Loucy (cell line): Measurements from ENCODE around the gene LRIG1.

ENCODE experiments used
- H2AFZ ChIP-seq: fragments of 200-600 bp; sonication (generic); 2 replicates; pipeline ENCODE4 v1.6.0; 2016; ENCODE audit warnings: antibody characterized with exemption, mild to moderate bottlenecking, low read length, moderate library complexity
- H3F3A ChIP-seq: fragments of 200-600 bp; 2 replicates; pipeline ENCODE4 v1.6.0; 2016; ENCODE audit warnings: antibody characterized with exemption, low read depth, mild to moderate bottlenecking
- H3K27me3 ChIP-seq: fragments of 200-600 bp; sonication (generic); 2 replicates; pipeline ENCODE4 v1.6.1; 2014; ENCODE audit warnings: low read length, mild to moderate bottlenecking; ENCODE audit not compliant: insufficient read depth, poor library complexity, severe bottlenecking
- H3K36me3 ChIP-seq: fragments of 200-600 bp; sonication (generic); 2 replicates; pipeline ENCODE4 v1.6.1; 2016; ENCODE audit warnings: low read length; ENCODE audit not compliant: insufficient read depth
- H3K4me1 ChIP-seq: fragments of 200-600 bp; sonication (generic); 2 replicates; pipeline ENCODE4 v1.5.1; 2014; ENCODE audit warnings: low read length, mild to moderate bottlenecking; ENCODE audit not compliant: insufficient read depth, poor library complexity, severe bottlenecking
- H3K4me2 ChIP-seq: fragments of 200-600 bp; sonication (generic); 2 replicates; pipeline ENCODE4 v1.6.0; 2014; ENCODE audit warnings: antibody characterized with exemption, low read length, low read depth, mild to moderate bottlenecking; ENCODE audit not compliant: poor library complexity, severe bottlenecking
- H3K4me3 ChIP-seq: fragments of 200-600 bp; sonication (generic); 2 replicates; pipeline ENCODE4 v1.5.1; 2014; ENCODE audit warnings: low read length, mild to moderate bottlenecking, mixed read lengths; ENCODE audit not compliant: poor library complexity, severe bottlenecking
- H3K79me2 ChIP-seq: fragments of 200-600 bp; sonication (generic); 2 replicates; pipeline ENCODE4 v1.6.1; 2014; ENCODE audit warnings: low read length; ENCODE audit not compliant: insufficient read depth
- H3K9ac ChIP-seq: fragments of 200-600 bp; sonication (generic); 2 replicates; pipeline ENCODE4 v1.6.0; 2014; ENCODE audit warnings: mild to moderate bottlenecking, low read depth, low read length, moderate library complexity; ENCODE audit not compliant: poor library complexity, severe bottlenecking
- H3K9me2 ChIP-seq: fragments of 200-600 bp; sonication (generic); replicated peaks from 2 replicates; pipeline ENCODE4 v1.6.1; 2016; ENCODE audit warnings: low read depth, low read length, mixed read lengths
- H3K9me3 ChIP-seq: fragments of 200-600 bp; sonication (generic); 2 replicates; pipeline ENCODE4 v1.6.1; 2014; ENCODE audit warnings: mild to moderate bottlenecking, antibody characterized with exemption, low read length, low read depth; ENCODE audit not compliant: insufficient read depth
- H4K20me1 ChIP-seq: fragments of 200-600 bp; sonication (generic); 2 replicates; pipeline ENCODE4 v1.6.0; 2014; ENCODE audit warnings: antibody characterized with exemption, low read length, mild to moderate bottlenecking; ENCODE audit not compliant: insufficient read depth, poor library complexity, severe bottlenecking
- CTCF ChIP-seq: fragments of 200-600 bp; sonication (generic); conservative IDR thresholded peaks from 2 replicates; pipeline ENCODE4 v1.5.1; 2014; ENCODE audit warnings: mild to moderate bottlenecking, antibody characterized with exemption, low read length
- EZH2phosphoT487 ChIP-seq: fragments of 200-600 bp; IDR thresholded peaks from 2 replicates; pipeline ENCODE4 v1.6.1; 2018; ENCODE audit warnings: antibody characterized with exemption, mild to moderate bottlenecking, moderate library complexity, borderline replicate concordance

The LRIG1 gene

GRCh38 chr3:66401157-66401550, 99.7 kb downstream of the LRIG1 start:
- Histone ChIP-seq H3K4me1 (peaks cover 18% of the 10 kb centered on the region), H3K36me3 (peaks cover 83% of the 10 kb centered on the region; the same call in 1 of the 2 replicates), H2AFZ (no peak overlapping the region), H4K20me1 (no peaks in the 10 kb centered on the region), H3F3A (no peaks in the 10 kb centered on the region), H3K9me2 (no peaks in the 10 kb centered on the region), H3K9ac (peak overlapping the region; percentile 42), H3K4me3 (no peak overlapping the region), H3K4me2 (peak overlapping the region; percentile 18), H3K27me3 (no peaks in the 10 kb centered on the region), H3K9me3 (no peaks in the 10 kb centered on the region), H3K79me2 (peaks cover 11% of the 10 kb centered on the region; the same call in 1 of the 2 replicates)
- TF ChIP-seq CTCF (no peak), EZH2phosphoT487 (no peak)

- Histone ChIP-seq H3F3A (no peaks in the 10 kb centered on the region), H3K79me2 (peaks cover 11% of the 10 kb centered on the region; the same call in 1 of the 2 replicates), H2AFZ (no peak overlapping the region), H3K9me3 (no peaks in the 10 kb centered on the region), H3K4me1 (peaks cover 18% of the 10 kb centered on the region), H3K27me3 (no peaks in the 10 kb centered on the region), H3K9ac (peak overlapping the region; percentile 42), H3K4me2 (peak overlapping the region; percentile 18), H3K4me3 (no peak overlapping the region), H3K9me2 (no peaks in the 10 kb centered on the region), H4K20me1 (no peaks in the 10 kb centered on the region), H3K36me3 (peaks cover 83% of the 10 kb centered on the region; the same call in 1 of the 2 replicates)
- TF ChIP-seq EZH2phosphoT487: no peak
- no peak for TF ChIP-seq CTCF
These were observed 100.2 kb downstream of the LRIG1 start for GRCh38 chr3:66400411-66401156.

- no peaks in the 10 kb centered on the region for H3K27me3 ChIP-seq
- peaks cover 3% of the 10 kb centered on the region for H3F3A ChIP-seq
- no peak overlapping the region for H3K4me3 ChIP-seq
- peaks cover 11% of the 10 kb centered on the region; the same call in 1 of the 2 replicates for H3K79me2 ChIP-seq
- no peaks in the 10 kb centered on the region for H4K20me1 ChIP-seq
- H3K9me2 ChIP-seq: no peaks in the 10 kb centered on the region
- no peaks in the 10 kb centered on the region for H3K9me3 ChIP-seq
- H3K9ac ChIP-seq: no peak overlapping the region
- peaks cover 23% of the 10 kb centered on the region for H3K4me1 ChIP-seq
- peaks cover 82% of the 10 kb centered on the region; the same call in 1 of the 2 replicates for H3K36me3 ChIP-seq
- no peak overlapping the region for H3K4me2 ChIP-seq
- TF ChIP-seq EZH2phosphoT487 (no peak), CTCF (no peak)
- H2AFZ ChIP-seq: no peak overlapping the region
These were observed 101.1 kb downstream of the LRIG1 start for GRCh38 chr3:66399529-66400232.
